Epithelial cell of proximal tubule (primary cell): Measurements from ENCODE around the gene SCYL3. TPM values are rescaled to one million over a fixed set of nuclear protein-coding genes. Genes with fewer than 3 reads are reported as not detected.
A peak's percentile ranks its signal among the peaks of the same experiment; 100 is the strongest.

Source experiments
- DNase-seq: peaks from one replicate; pipeline ENCODE4 v3.0.0-alpha.2; 2011; ENCODE audit warnings: low read depth
- H3K4me3 ChIP-seq: 2 replicates; pipeline ENCODE4 v1.5.1; 2011; ENCODE audit warnings: low read depth, mild to moderate bottlenecking, low read length
- total RNA-seq: library from RNA; depleted of rRNA; stranded (reverse); fragments of >200 nt; gene quantifications from 2 replicates; pipeline ENCODE4 v1.2.3, GENCODE V29; 2015
- TF ChIP-seq, protein P1 (sequence below): conservative IDR thresholded peaks from 2 replicates; pipeline ENCODE4 v1.5.1; 2012; ENCODE audit warnings: low read depth, mild to moderate bottlenecking, low read length

The SCYL3 gene
- total RNA-seq, 1 donor from 2014 or later: 4.2 TPM

DNA sequence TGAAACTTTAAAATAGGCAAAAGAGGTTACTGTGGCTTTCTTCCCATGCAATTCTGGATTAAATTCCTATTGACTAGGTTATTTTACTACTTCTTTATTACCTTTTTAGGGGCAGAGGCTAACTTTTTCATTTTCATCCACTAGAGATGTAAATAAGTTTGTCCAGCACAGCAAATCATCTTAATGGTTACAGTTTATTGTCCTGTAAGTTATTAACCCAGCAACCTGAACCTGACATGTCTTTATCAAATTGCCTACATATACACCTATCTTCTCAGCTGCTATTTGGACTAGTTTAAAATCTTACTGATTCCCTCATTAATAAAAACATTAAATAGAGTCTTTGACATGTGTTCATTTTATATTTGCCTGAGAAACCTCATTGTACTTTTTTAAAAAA, 6.9 kb upstream of the SCYL3 start:
- no peak overlapping the region for H3K4me3 ChIP-seq
- TF ChIP-seq, protein P1, sequence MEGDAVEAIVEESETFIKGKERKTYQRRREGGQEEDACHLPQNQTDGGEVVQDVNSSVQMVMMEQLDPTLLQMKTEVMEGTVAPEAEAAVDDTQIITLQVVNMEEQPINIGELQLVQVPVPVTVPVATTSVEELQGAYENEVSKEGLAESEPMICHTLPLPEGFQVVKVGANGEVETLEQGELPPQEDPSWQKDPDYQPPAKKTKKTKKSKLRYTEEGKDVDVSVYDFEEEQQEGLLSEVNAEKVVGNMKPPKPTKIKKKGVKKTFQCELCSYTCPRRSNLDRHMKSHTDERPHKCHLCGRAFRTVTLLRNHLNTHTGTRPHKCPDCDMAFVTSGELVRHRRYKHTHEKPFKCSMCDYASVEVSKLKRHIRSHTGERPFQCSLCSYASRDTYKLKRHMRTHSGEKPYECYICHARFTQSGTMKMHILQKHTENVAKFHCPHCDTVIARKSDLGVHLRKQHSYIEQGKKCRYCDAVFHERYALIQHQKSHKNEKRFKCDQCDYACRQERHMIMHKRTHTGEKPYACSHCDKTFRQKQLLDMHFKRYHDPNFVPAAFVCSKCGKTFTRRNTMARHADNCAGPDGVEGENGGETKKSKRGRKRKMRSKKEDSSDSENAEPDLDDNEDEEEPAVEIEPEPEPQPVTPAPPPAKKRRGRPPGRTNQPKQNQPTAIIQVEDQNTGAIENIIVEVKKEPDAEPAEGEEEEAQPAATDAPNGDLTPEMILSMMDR: no peak
- no peak for DNase-seq

DNA sequence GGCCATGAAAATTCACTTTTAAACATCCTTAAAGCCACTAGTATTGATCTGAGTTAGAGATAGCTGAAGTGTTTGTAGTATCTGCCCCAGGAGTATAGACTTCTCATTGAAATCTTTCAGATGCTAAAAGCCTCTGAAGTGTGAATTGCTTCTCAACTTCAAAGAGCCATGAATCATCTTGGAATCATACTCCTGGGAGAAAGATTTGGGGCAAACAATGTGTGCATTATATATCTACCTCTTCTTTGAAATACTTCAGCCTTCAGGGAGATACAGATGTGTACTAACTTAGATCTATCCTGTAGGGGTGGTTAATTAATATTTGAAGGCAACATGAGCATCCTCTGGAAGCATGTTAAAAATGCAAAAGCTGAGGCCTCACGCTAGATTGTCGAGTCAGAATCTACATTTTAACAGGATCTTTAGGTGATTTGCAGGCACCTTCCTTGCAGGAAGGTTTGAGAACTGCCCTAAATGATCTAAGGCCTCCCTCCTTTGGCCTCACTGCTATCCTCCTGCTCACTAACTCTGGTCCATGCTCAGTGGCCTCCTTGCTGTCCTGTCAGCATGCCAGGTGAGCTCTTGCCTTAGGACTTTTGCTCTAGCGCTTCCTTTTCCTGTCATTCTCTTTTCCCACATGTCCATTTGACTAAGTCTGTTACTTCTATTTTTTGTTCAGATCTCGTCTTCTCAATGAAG, 6.0 kb upstream of the SCYL3 start:
- H3K4me3 ChIP-seq: no peak overlapping the region
- TF ChIP-seq, protein P1: no peak
- no peak for DNase-seq

DNA sequence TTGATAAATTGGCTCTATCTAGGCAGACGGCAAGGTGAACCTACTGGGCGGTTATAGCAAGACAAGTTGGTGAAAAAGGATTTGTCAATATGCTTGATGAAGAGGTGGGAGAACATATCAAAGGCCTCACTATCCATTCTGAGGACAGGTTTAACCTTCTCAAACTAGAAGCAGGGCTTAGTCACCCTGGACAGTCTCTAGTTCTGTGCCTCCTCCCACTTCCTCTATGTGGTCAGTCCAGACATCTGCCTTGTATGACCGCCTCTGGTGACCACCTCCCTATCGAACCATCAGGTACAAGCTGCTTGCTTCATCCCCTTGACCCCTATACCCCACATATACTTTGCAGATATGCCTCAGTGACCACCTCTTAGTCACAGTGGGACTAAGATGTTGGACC, 2.3 kb upstream of the SCYL3 start:
- TF ChIP-seq, protein P1: no peak
- no peak for DNase-seq
- no peak overlapping the region for H3K4me3 ChIP-seq

DNA sequence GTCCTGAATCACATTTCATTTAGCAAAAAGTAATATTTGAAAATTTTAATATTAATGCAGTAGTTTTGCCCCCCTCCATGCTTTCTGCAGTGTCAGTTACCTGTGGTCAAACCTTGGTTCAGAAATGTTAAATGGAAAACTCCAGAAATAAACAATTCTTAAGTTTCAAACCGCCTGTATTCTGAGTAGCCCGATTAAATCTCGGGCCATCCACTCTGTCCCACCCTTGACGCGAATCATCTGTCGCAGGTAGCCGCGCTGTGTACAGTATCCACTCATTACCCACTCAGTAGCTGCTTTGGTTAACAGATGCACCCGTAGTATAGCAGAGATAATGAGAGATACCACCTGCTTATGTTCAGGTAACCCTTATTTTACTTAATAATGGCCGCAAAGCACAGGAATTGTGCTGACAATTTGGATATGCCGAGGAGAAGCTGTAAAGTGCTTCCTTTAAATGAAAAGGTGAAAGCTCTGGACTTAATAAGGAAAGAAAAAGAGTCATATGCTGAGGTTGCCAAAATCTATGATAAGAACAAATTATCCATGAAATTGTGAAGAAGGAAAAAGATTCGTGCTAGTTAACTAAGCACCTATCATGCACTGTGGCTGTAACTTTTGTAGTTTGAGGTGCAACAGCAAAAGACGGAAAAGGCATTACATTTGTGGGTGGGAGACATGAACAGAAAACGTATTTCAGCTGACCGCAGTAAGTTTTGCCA, 889 bp upstream of the SCYL3 start:
- TF ChIP-seq, protein P1: no peak
- peak overlapping the region; percentile 91 for H3K4me3 ChIP-seq
- no peak for DNase-seq

DNA sequence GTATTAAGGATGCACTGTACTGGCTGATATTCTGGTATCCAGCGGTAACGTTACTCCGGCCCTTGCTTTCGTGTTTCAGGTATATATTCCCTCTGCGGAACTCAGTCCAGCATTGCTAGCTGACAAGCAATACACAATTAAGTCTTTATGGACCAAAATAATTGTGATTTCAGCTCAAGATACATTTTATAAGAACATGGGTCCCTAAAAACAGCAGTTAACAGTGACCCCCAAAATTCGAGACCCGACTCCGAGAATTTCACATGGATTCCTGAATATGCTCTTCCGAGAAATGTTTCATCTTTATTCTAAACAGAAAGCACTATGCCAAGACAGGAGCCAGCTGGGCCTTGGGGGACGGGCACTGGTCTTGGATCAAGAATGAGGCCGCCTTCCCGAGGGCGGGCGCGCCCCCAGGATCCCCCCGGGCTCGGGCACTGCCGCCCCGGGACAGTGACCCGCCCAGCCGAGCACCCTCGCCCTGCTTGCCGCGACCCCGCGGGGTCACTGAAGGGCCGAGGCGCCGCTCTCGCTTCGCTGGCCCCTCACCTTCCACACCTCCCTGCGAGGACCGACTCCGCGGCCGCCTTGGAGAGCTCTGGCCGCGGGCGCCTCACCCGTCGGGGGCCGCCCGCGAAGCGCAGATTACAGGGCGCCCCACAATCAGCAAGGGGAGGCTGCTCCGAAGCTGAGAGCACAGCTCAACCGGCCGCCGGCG, 610 bp downstream of the SCYL3 start:
- peak overlapping the region; percentile 91 for H3K4me3 ChIP-seq
- DNase-seq: no peak
- TF ChIP-seq, protein P1: no peak

DNA sequence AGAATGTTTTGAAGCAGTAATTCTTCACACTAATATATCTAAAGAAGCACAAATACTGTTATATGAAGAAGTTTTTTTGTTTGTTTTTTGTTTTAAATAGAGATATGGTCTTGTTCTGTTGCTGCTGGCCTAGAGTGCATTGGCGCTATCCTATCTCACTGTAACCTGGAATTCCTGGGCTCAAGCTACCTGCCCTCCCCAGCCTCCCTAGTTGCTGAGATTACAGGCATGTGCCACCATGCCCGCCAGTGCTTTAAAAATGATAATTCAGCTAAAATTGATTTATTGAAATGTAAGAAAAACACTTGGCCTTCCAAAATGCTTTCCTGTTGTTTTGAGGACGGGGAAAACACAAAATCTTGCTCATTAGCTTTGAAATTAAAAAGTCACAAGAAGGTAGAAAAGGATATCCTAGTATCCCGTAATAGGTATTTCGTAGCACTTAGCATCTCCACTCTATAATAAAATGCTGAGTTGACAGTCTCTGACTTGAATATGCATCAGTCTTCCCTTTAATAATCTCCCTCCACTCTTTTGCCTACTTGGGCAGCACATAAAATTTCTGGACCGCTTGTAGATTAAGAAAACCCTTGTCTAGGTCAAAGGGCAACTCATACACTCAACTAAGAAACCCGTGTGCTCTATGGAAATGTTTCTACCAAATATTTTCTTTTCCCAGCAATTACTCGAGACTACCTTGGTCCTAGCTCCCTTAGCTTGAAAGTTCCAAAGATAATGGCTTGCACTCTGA, 1.3 kb downstream of the SCYL3 start:
- no peak for DNase-seq
- TF ChIP-seq, protein P1: no peak
- peak overlapping the region; percentile 91 for H3K4me3 ChIP-seq
